Activated naive CD8-positive, alpha-beta T cell treated with anti-CD3 and anti-CD28 coated beads, Interleukin-2, amount 50 U/mL, for 16 hours (primary cell): ENCODE measurements around the gene HFE.
"Not testable (repeated sequence)": the region's sequence is repeated elsewhere in the genome, so short reads cannot be mapped to it uniquely, and the experiment has no call there.

Source experiments
- DNase-seq: peaks from one replicate; pipeline ENCODE4 v3.0.0-alpha.2; 2020; ENCODE audit warnings: low read depth, low spot score

HFE gene

GRCh38 chr6:26087284-26088115 is at the start of gene HFE:
Gene HFE, plus strand, starts transcription at chr6:26087429. Its CDS starts 12 bp downstream, at chr6:26087441.
- DNase-seq = no peak

- DNase-seq = no peak
Observed at GRCh38 chr6:26041946-26042345, 45.3 kb upstream of the HFE start.

- DNase-seq = no peak
Observed at GRCh38 chr6:26043384-26044139, 43.7 kb upstream of the HFE start.

- DNase-seq = no peak
Observed at GRCh38 chr6:26044140-26045064, 42.8 kb upstream of the HFE start.

GRCh38 chr6:26045065-26045927 is 41.9 kb upstream of the HFE start:
- DNase-seq = no peak

- no peak for DNase-seq
Observed at GRCh38 chr6:26045928-26046368, 41.3 kb upstream of the HFE start.

GRCh38 chr6:26047329-26047728 is 39.9 kb upstream of the HFE start:
- not testable (repeated sequence) for DNase-seq

- DNase-seq = no peak
Observed at GRCh38 chr6:26048590-26048989, 38.6 kb upstream of the HFE start.

GRCh38 chr6:26051665-26052310 is 35.4 kb upstream of the HFE start:
- DNase-seq = no peak

- not testable (repeated sequence) for DNase-seq
Observed at GRCh38 chr6:26052762-26053250, 34.4 kb upstream of the HFE start.

GRCh38 chr6:26053992-26054780 is 33.0 kb upstream of the HFE start:
- DNase-seq = no peak

- DNase-seq = peak; percentile 51
Observed at GRCh38 chr6:26054781-26055718, 32.2 kb upstream of the HFE start.

GRCh38 chr6:26055719-26056582 is 31.3 kb upstream of the HFE start:
- DNase-seq = peak; percentile 58

- DNase-seq = no peak
Observed at GRCh38 chr6:26056583-26057350, 30.5 kb upstream of the HFE start.

GRCh38 chr6:26057899-26058298 is 29.3 kb upstream of the HFE start:
- DNase-seq = no peak

GRCh38 chr6:26058477-26059033 is 28.7 kb upstream of the HFE start:
- DNase-seq = not testable (repeated sequence)
